GM18526 (cell line): ENCODE measurements around the gene UTP3.
A peak's percentile ranks its signal among the peaks of the same experiment; 100 is the strongest.

Experiments
- POLR2A ChIP-seq: IDR thresholded peaks from 3 replicates; pipeline ENCODE4 v1.6.1; 2011; ENCODE audit not compliant: insufficient read length; ENCODE audit errors: extremely low read depth

The UTP3 gene, protein sequence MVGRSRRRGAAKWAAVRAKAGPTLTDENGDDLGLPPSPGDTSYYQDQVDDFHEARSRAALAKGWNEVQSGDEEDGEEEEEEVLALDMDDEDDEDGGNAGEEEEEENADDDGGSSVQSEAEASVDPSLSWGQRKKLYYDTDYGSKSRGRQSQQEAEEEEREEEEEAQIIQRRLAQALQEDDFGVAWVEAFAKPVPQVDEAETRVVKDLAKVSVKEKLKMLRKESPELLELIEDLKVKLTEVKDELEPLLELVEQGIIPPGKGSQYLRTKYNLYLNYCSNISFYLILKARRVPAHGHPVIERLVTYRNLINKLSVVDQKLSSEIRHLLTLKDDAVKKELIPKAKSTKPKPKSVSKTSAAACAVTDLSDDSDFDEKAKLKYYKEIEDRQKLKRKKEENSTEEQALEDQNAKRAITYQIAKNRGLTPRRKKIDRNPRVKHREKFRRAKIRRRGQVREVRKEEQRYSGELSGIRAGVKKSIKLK

GRCh38 chr4:70687821-70688794 is at the start of gene UTP3:
UTP3 (plus strand) TSS chr4:70688532; CDS start chr4:70688678, 146 bp downstream.
- TF ChIP-seq POLR2A, result peak; percentile 74

DNA sequence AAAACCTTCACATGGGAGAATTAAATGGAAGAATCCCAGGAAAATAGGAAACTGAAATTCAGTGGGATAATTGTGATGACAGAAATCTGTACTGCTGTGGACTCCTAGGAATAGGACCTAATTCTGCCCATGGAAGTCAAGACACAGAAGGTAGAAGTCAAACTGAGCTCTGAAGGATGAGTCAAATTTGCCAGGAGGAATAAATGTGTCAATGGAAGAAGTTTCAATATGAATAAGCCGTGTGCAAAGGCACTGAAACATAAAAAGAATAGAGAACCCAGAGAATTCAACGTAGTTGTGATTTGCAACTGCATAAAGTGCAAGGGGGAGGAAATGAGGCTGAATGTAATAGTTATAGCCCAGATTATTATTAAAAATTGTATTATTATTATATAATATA is 48.1 kb upstream of the UTP3 start:
- no peak for TF ChIP-seq POLR2A

DNA sequence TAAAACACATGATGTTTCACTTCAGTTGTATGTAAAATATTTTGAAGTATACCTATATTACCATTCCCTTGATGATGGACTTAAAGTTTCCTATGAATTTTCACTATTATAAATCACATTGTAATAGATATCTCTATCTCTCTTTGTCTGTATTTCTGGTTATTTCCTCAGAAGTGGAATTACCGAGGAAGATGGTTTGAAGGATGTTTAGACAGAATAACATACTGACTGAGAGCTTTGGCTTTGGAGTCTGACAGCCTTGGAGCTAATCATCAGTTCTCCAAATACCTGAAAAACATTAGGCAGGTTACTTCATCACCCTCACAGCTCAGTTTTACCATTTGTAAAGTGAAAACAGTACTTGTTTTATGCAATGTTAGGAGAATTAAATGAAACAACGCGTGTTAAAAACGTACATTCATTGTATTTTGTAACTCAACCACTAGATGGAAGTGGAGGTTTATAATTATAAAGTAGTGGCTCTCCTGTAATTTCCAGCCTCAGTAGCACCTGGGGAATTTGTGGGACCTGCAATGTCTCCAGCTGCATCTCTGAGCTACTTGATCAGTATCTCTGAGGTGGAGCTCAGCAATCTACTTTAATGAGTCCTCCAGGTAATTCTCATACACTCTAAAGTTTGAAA is 36.3 kb upstream of the UTP3 start:
- TF ChIP-seq POLR2A, result no peak

DNA sequence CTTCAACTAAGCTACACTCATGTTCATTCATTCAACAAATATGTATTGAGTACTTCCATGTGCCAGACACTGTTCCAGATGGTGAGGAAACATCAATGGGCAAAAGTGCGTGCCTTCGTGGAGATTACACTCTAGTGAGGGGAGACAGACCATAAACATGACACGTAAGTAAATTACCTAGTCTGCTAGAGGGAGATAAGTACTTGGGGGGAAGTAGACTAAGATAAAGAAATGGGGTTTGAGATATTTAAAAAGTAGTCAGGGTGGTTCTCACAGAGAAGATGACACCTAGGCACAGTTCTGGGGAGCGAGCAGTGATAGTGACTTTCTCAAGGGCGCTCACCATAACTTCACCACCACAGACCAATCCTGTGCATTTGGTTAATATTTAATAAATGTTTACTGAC is 33.7 kb upstream of the UTP3 start:
- TF ChIP-seq POLR2A, result no peak

DNA sequence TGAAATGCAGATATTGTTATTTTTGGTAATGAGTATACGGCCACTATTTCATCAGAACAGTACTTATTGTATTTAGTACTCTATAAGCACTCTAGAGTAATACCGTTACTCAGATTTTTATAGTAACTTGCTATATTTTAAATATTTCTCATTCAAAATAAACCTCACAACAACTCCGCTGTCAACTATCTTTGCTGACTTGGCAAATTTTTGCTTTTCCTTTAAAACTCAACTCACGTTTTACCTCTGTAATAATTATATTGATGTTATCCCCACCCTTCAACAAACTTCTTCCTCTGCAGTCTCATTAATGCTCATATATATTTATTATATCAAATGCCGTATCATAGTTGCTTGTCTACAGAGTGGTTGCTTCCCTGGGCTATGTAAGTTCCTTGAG is 31.0 kb upstream of the UTP3 start:
- TF ChIP-seq POLR2A, result no peak

- TF ChIP-seq POLR2A, result no peak
These were observed 29.9 kb upstream of the UTP3 start for GRCh38 chr4:70658418-70658817.

DNA sequence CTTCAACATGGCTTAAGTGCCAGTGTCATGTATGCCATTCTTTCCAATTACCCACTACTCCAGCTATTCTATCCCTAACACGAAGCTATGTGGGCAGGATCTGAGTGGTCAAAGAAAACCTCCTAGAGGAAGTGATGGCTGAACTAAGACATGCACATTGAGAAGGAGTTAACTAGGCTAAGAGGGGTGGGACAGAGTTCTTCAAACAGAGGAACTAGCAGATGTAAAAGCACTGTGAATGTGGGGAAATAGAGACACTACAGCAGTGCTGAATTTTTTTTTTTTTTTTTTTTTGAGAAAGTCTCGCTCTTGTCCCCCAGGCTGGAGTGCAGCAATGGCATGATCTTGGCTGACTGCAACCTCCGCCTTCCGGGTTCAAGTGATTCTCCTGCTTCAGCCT is 28.2 kb upstream of the UTP3 start:
- no peak for TF ChIP-seq POLR2A

DNA sequence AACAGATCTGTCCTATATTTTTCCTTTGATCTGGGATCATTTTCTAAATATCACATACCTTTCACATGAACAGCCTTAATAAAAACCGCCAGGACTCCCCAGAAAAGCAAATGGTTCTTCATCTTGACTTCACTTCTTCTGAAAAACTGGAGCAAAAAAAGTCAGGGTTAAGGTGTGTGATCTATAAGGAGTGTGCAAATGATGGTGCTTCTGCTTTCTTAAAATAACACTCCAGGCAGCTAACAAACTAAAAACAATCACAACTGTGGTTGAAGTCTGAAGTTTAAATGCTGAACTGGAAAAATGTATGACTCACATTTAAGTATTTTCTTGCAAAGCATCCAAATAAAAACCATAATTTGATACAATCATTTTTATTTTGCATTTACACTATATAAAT is 22.0 kb upstream of the UTP3 start, which contains the start of gene JCHAIN:
JCHAIN (minus strand) TSS at position 140 of the 400 bp plus-strand sequence; CDS start at position 122, 18 bp downstream.
- TF ChIP-seq POLR2A, result no peak

GRCh38 chr4:70667740-70668535 is 20.4 kb upstream of the UTP3 start:
- no peak for TF ChIP-seq POLR2A

DNA sequence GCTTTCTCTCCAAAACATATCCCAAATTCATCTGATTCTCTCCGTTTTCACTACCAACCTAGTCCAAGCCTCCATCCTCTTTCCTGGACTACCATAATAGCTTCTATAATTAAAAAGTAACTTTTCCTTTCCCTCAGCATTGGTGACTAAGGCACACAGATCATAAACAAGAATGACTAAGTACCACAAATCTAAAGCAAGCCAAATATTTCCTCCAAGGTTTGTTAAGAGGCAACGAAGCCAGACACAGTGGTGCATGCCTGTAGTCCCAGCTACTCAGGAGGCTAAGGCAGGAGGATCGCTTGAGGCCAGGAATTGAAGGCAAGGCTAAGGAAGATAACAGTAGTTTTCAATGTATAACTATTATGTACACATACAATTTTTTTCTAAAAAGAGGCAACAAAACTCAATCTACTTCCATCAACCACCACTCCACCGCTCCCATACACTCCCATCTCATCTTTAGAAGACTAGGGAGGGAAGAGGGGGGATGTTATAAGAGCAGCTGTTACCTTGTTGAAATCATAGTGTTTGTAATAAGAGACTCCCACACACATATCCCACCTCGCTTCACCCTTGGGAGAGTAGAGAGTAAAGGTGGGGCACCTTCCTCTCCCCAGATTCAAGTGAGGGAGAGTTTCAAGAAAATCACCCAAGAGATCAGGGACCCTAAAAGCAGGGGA is 17.9 kb upstream of the UTP3 start:
- no peak for TF ChIP-seq POLR2A

DNA sequence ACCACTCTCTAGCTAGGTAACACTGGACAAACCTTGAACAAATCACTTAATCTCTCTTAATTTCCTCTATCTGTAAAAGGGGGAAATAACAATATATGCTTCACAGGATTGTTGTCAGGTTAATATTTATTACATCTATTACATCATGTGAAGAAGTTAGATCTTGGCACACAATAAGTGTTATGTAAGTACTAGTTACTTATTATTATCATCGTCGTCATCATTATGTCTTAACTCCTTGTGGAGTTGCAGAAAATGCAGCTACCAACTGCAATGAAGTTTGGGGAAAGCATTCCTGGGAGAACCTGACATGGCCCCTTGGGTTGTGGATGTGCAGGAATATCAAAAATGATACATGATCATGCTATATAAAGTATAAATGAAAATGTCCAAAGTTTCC is 17.2 kb upstream of the UTP3 start:
- no peak for TF ChIP-seq POLR2A

DNA sequence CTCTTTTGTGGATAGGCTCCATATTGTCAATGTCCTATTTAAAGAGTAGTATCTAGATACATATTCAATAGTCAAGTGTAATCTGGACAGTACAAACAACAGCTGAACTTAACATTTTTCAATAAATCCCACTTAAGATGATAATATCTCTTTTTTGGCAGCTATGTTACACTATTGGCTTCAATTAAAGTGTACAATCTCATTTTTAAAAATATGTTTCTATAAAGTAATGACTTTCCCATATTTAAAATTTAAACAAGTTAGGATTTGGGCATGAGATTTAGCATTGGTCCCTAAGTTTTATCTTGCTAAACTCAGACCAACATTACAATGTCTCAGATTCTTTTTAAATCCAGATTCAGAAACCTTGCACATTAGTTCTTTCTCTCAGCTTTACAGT is 14.1 kb upstream of the UTP3 start:
- TF ChIP-seq POLR2A, result no peak

GRCh38 chr4:70674731-70675130 is 13.6 kb upstream of the UTP3 start:
- TF ChIP-seq POLR2A, result no peak

DNA sequence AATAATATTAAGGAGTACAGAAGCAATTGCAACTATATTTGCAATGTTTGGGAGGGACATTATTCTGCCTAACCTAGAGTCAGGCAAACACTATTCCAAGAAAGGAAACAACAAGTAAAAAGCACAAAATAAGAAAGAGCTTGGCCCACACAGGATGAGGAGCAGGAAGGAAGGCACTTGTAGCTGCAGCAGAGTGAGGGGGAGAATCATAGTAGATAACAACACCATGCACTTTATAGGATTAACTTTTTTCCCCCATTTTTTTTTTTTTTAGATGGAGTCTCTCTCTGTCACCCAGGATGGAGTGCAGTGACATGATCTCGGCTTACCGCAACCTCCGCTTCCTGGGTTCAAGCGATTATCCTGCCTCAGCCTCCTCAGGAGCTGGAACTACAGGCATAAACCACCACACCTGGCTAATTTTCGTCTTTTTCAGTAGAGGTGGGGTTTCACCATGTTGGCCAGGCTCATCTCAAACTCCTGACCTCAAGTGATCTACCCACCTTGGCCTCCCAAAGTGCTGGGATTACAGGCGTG is 11.7 kb upstream of the UTP3 start:
- no peak for TF ChIP-seq POLR2A
